Lower lobe of right lung (tissue), 2 donors: Measurements from ENCODE around the gene PFN2. TPM values are rescaled to one million over a fixed set of nuclear protein-coding genes. Genes with fewer than 3 reads are reported as not detected.

Experiments used
- ATAC-seq, 2 donors: fragments of 200-7000 bp; cut with Tn5 transposase; one replicate each; pipeline ENCODE4 v1.9.1; 2020 to 2022; ENCODE audit warnings: mild to moderate bottlenecking in 2 of 2, moderate library complexity in 2 of 2
- DNase-seq: peaks from one replicate; pipeline ENCODE4 v3.0.0-alpha.2; 2020
- H3K27ac ChIP-seq: fragments of 200-600 bp; one replicate; pipeline ENCODE4 v1.8.0; 2022
- H3K27me3 ChIP-seq: fragments of 200-600 bp; one replicate; pipeline ENCODE4 v1.8.0; 2022; ENCODE audit warnings: low read depth
- H3K36me3 ChIP-seq: fragments of 200-600 bp; one replicate; pipeline ENCODE4 v1.8.0; 2022; ENCODE audit warnings: mild to moderate bottlenecking
- H3K4me1 ChIP-seq: fragments of 200-600 bp; one replicate; pipeline ENCODE4 v1.8.0; 2022
- H3K4me3 ChIP-seq: fragments of 200-600 bp; one replicate; pipeline ENCODE4 v1.8.0; 2022; ENCODE audit warnings: mild to moderate bottlenecking
- H3K9me3 ChIP-seq: fragments of 200-600 bp; one replicate; pipeline ENCODE4 v1.8.0; 2022
- intact Hi-C: fragments of 100-400 bp; cut with DNase I; formaldehyde crosslinking; loops from one replicate; pipeline ENCODE4 v1.11.0; 2022
- long read RNA-seq: library from polyadenylated mRNA; unstranded; transcript quantifications from one replicate; pipeline ENCODE4 v2.0.0, GENCODE V29; 2021
- total RNA-seq: library from RNA; stranded (reverse); fragmentation: NEBNext Ultra II Directional; extraction: Animal tissue kit (Norgen Biotek cat#: 25700); gene quantifications from one replicate; pipeline ENCODE4 v1.2.1, GENCODE V29; 2021
- TF ChIP-seq, protein P1 (sequence below): fragments of 200-600 bp; IDR thresholded peaks from one replicate; pipeline ENCODE4 v1.8.0; 2022; ENCODE audit warnings: antibody characterized with exemption, mild to moderate bottlenecking
- donor health status: DM: no; HTN: yes; CAD: no; lungs with severe emphysema.

The PFN2 gene
- total RNA-seq = 28.5 TPM
- long read RNA-seq, transcript PFN2-201 (3 exons, 2,261 nt) = minor isoform, 10 of 35 reads
- long read RNA-seq, transcript PFN2-203 (3 exons, 1,780 nt) = major isoform, 19 of 35 reads
- long read RNA-seq, partial matches to known transcripts = 0 of 35 reads
- long read RNA-seq, other reads (novel, unspliced or antisense) = 4 of 35 reads

GRCh38 chr3:149970716-149971402 is at the start of gene PFN2:
PFN2 (minus strand) TSS chr3:149970895; CDS start chr3:149970856, 39 bp downstream.
- peak within 1 kb of the TSS; percentile 66 for H3K27ac ChIP-seq
- intact Hi-C loops = no loop called here
- H3K4me3 ChIP-seq = peak within 1 kb of the TSS; percentile 88
- peak; percentile 86 to 88 for ATAC-seq
- H3K36me3 ChIP-seq = peaks cover under 1% of the 10 kb centered on the region
- TF ChIP-seq, protein P1, sequence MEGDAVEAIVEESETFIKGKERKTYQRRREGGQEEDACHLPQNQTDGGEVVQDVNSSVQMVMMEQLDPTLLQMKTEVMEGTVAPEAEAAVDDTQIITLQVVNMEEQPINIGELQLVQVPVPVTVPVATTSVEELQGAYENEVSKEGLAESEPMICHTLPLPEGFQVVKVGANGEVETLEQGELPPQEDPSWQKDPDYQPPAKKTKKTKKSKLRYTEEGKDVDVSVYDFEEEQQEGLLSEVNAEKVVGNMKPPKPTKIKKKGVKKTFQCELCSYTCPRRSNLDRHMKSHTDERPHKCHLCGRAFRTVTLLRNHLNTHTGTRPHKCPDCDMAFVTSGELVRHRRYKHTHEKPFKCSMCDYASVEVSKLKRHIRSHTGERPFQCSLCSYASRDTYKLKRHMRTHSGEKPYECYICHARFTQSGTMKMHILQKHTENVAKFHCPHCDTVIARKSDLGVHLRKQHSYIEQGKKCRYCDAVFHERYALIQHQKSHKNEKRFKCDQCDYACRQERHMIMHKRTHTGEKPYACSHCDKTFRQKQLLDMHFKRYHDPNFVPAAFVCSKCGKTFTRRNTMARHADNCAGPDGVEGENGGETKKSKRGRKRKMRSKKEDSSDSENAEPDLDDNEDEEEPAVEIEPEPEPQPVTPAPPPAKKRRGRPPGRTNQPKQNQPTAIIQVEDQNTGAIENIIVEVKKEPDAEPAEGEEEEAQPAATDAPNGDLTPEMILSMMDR = no peak
- peaks cover 10% of the 10 kb centered on the region for H3K27me3 ChIP-seq
- H3K9me3 ChIP-seq = no peaks in the 10 kb centered on the region
- H3K4me1 ChIP-seq = peaks cover 22% of the 10 kb centered on the region
- DNase-seq = peak; percentile 70

DNA sequence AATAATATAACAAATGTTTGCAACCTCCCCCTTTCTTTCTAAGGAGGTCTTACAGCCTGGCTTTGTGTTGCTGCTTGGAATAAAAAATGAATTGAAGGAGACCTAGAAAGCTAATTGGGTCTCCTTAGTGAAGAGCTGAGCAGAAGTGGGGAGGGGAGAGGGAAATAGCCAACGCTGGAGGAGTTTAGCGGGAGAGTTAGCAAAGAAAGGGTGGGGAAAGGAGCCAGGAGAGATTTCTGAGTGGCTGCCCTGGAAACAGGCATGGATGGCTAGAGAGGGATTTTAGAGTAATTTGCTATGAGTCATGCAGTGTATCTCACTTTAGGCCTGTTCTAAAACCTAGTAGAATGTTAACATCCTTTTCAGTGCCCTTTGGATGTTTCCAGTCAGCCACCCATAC is 45.2 kb upstream of the PFN2 start:
- DNase-seq = no peak
- intact Hi-C loops = no loop called here
- TF ChIP-seq, protein P1 = no peak
- no peak for ATAC-seq
- H3K4me1 ChIP-seq = no peaks in the 10 kb centered on the region
- no peaks in the 10 kb centered on the region for H3K36me3 ChIP-seq
- no peak overlapping the region for H3K4me3 ChIP-seq
- H3K27me3 ChIP-seq = no peaks in the 10 kb centered on the region
- H3K27ac ChIP-seq = no peak overlapping the region
- H3K9me3 ChIP-seq = no peaks in the 10 kb centered on the region

DNA sequence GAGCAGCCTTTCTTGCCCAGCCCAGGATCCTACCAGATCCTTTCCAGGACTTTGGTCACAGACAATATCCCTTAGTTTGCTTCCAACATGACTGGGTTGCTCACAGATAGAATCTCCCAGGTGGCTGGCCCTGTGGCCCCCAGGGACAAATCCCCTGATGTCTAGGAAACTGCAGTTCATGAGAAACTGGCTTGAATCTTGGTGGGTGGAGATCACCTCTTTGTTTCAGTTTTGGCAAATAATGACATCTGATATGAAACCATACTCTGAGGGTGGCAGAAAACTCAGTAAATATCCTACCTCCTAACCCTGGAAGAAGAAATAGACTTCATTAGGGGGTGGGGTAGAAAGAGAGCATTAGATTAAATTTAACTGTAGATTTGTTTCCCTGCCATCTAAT is 44.1 kb upstream of the PFN2 start:
- no peaks in the 10 kb centered on the region for H3K36me3 ChIP-seq
- TF ChIP-seq, protein P1 = no peak
- ATAC-seq (no peak), DNase-seq (no peak)
- intact Hi-C loops = no loop called here
- H3K9me3 ChIP-seq = no peaks in the 10 kb centered on the region
- H3K4me3 ChIP-seq = no peak overlapping the region
- H3K27ac ChIP-seq = no peak overlapping the region
- H3K4me1 ChIP-seq = no peaks in the 10 kb centered on the region
- no peaks in the 10 kb centered on the region for H3K27me3 ChIP-seq

- H3K4me1 ChIP-seq = no peaks in the 10 kb centered on the region
- no peak overlapping the region for H3K4me3 ChIP-seq
- no peaks in the 10 kb centered on the region for H3K36me3 ChIP-seq
- no peaks in the 10 kb centered on the region for H3K27me3 ChIP-seq
- no peak for DNase-seq
- intact Hi-C loops = no loop called here
- no peak for ATAC-seq
- H3K27ac ChIP-seq = no peak overlapping the region
- H3K9me3 ChIP-seq = no peaks in the 10 kb centered on the region
- TF ChIP-seq, protein P1 = no peak
These were observed 43.1 kb upstream of the PFN2 start for GRCh38 chr3:150013801-150014200.

DNA sequence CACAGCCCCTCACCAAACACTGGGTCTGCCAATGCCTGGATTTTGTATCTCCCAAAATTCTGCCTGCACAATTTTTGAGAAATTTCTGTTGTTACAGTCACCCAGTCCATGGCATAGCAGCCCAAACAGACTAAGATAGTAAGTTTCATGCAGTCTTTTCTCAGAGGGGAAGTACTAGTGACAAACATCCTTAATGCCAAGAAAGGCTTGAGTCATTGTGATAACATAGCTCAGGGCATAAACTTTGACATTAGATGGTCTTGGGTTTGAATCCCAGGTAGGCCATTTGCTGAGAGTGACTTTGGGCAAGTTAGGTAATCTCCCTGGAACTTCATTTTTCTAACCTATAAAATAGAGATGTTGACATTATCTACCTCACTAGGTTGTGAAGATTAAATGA is 36.1 kb upstream of the PFN2 start:
- Histone ChIP-seq H3K4me3 (no peak overlapping the region), H3K9me3 (no peaks in the 10 kb centered on the region), H3K36me3 (no peaks in the 10 kb centered on the region), H3K27me3 (no peaks in the 10 kb centered on the region), H3K27ac (no peak overlapping the region), H3K4me1 (no peaks in the 10 kb centered on the region)
- intact Hi-C loops = no loop called here
- DNase-seq = no peak
- TF ChIP-seq, protein P1 = no peak
- ATAC-seq = no peak
